PC-9 (cell line): ENCODE results near the gene CDC73. TPM values are rescaled to one million over a fixed set of nuclear protein-coding genes. Genes with fewer than 3 reads are reported as not detected.
"Not testable (repeated sequence)": the region's sequence is repeated elsewhere in the genome, so short reads cannot be mapped to it uniquely, and the experiment has no call there.

Experiments used
- BruUV-seq: library from RNA; stranded (reverse); fragments of 400-500 nt; replicated peaks from 2 replicates; lab custom pipeline; 2021; lab: Mats Ljungman, UMichigan
- CTCF ChIA-PET: fragments of 300-600 bp; sonication (Branson Sonifier 250); formaldehyde crosslinking; loops from one replicate; lab custom pipeline; 2022; ENCODE audit warnings: antibody characterized with exemption; lab: Charles Lee
- POLR2A ChIA-PET: fragments of 300-600 bp; sonication (Branson Sonifier 250); formaldehyde crosslinking; loops from one replicate; lab custom pipeline; 2022; ENCODE audit warnings: antibody characterized with exemption; ENCODE audit not compliant: unreplicated experiment; lab: Charles Lee
- DNase-seq, 2 experiments: peaks; one replicate each; pipeline versions ENCODE4 v3.0.0 to v3.0.0-alpha.2; 2015 to 2022; ENCODE audit warnings: mixed read lengths in 1 of 2
- H2AFZ ChIP-seq: fragments of 200-600 bp; sonication (generic); 2 replicates; pipeline ENCODE4 v1.8.1; 2017; ENCODE audit warnings: antibody characterized with exemption
- H3F3A ChIP-seq: fragments of 200-600 bp; sonication (generic); 2 replicates; pipeline ENCODE4 v1.8.1; 2017; ENCODE audit warnings: antibody characterized with exemption, mild to moderate bottlenecking, low read depth; ENCODE audit not compliant: insufficient read depth
- H3K27ac ChIP-seq: fragments of 200-600 bp; sonication (generic); 2 replicates; pipeline ENCODE4 v1.6.1; 2016; ENCODE audit warnings: mixed run types
- H3K27me3 ChIP-seq: fragments of 200-600 bp; sonication (generic); 2 replicates; pipeline ENCODE4 v1.6.1; 2016; ENCODE audit warnings: low read depth, mixed run types; ENCODE audit not compliant: insufficient read depth
- H3K36me3 ChIP-seq: fragments of 200-600 bp; sonication (generic); 2 replicates; pipeline ENCODE4 v1.6.1; 2016; ENCODE audit warnings: low read depth, mixed run types
- H3K4me1 ChIP-seq: fragments of 200-600 bp; sonication (generic); replicated peaks from 2 replicates; pipeline ENCODE4 v1.6.1; 2016; ENCODE audit warnings: mixed run types; ENCODE audit not compliant: insufficient read depth
- H3K4me2 ChIP-seq: fragments of 200-600 bp; sonication (generic); 2 replicates; pipeline ENCODE4 v1.6.1; 2017; ENCODE audit warnings: mixed run types
- H3K4me3 ChIP-seq: fragments of 200-600 bp; sonication (generic); 2 replicates; pipeline ENCODE4 v1.6.1; 2016; ENCODE audit warnings: mixed run types
- H3K79me2 ChIP-seq: fragments of 200-600 bp; sonication (generic); 2 replicates; pipeline ENCODE4 v1.6.1; 2017; ENCODE audit warnings: low read depth, mixed run types
- H3K9me2 ChIP-seq: fragments of 200-600 bp; sonication (generic); 2 replicates; pipeline ENCODE4 v1.8.1; 2017; ENCODE audit warnings: mild to moderate bottlenecking; ENCODE audit not compliant: insufficient read depth
- H3K9me3 ChIP-seq: fragments of 200-600 bp; sonication (generic); 2 replicates; pipeline ENCODE4 v1.8.1; 2016; ENCODE audit warnings: low read depth; ENCODE audit not compliant: insufficient read depth
- H4K20me1 ChIP-seq: fragments of 200-600 bp; sonication (generic); 2 replicates; pipeline ENCODE4 v1.8.1; 2017; ENCODE audit not compliant: insufficient read depth
- CTCF ChIP-seq: fragments of 200-600 bp; sonication (generic); conservative IDR thresholded peaks from 2 replicates; pipeline ENCODE4 v1.6.1; 2017; ENCODE audit warnings: mixed run types, antibody characterized with exemption, mild to moderate bottlenecking, moderate library complexity
- EZH2 ChIP-seq: fragments of 200-600 bp; sonication (generic); IDR thresholded peaks from 2 replicates; pipeline ENCODE4 v1.8.0; 2017; ENCODE audit warnings: antibody characterized with exemption, low read depth
- intact Hi-C: fragments of 100-400 bp; cut with micrococcal nuclease; formaldehyde crosslinking; loops from one replicate; pipeline ENCODE4 v1.10.0; 2022; ENCODE audit not compliant: unreplicated experiment
- total RNA-seq: library from RNA; stranded (reverse); gene quantifications from 2 replicates; pipeline ENCODE4 v1.2.3, GENCODE V29; 2021

Gene CDC73
- total RNA-seq, 1 experiment from 2014 or later = 39.6 TPM

- Histone ChIP-seq H4K20me1 (no peaks in the 10 kb centered on the region), H3K4me3 (no peak overlapping the region), H3K9me3 (no peaks in the 10 kb centered on the region), H2AFZ (no peak overlapping the region), H3K27me3 (no peaks in the 10 kb centered on the region), H3K27ac (no peak overlapping the region), H3K9me2 (no peaks in the 10 kb centered on the region), H3K4me1 (peaks cover 38% of the 10 kb centered on the region), H3K79me2 (no peaks in the 10 kb centered on the region), H3F3A (peaks cover 17% of the 10 kb centered on the region), H3K36me3 (no peaks in the 10 kb centered on the region), H3K4me2 (no peak overlapping the region)
- DNase-seq = no peak
- no TSS peak for BruUV-seq
- ChIA-PET POLR2A (no interaction called here), CTCF (no interaction called here)
- TF ChIP-seq EZH2 (no peak), CTCF (no peak)
- intact Hi-C loops = no loop called here
These were observed 7.2 kb upstream of the CDC73 start for GRCh38 chr1:193114485-193115095.

DNA sequence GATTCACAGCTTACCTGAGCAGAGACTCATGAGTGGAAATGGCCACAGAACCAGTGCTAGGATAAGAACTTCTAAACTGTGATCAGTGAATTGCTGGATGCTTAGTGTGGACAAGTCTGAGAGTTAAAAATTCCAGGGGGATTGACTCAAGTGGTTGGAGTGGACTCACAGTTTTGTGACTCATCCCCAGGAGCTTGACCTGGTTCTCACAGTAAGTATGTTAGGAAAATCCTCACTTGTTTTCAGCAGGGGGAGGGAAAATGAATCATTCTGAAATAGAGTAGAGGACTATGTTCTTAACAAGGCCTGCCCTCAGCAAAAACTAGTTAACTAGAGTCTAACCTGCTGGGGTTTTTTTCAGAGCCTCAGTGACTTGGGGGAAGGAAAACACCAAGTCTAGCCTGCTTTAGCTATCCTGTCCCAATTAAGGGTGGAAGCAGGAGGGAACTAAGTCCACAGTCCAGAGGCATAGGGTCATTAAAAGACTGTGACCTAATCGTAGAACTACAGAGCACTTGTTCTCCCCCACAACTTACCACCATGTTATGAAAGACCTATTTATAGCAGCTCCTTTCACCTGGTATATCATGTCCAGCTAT is 6.1 kb upstream of the CDC73 start:
- peaks cover 37% of the 10 kb centered on the region for H3K4me1 ChIP-seq
- ChIA-PET POLR2A (no interaction called here), CTCF (no interaction called here)
- H3K4me3 ChIP-seq = no peak overlapping the region
- H3K27ac ChIP-seq = peak overlapping the region; percentile 69
- H3F3A ChIP-seq = peaks cover 17% of the 10 kb centered on the region
- H4K20me1 ChIP-seq = no peaks in the 10 kb centered on the region
- TF ChIP-seq CTCF (no peak), EZH2 (no peak)
- no TSS peak for BruUV-seq
- H2AFZ ChIP-seq = no peak overlapping the region
- H3K79me2 ChIP-seq = no peaks in the 10 kb centered on the region
- intact Hi-C loops = no loop called here
- no peaks in the 10 kb centered on the region for H3K9me3 ChIP-seq
- no peaks in the 10 kb centered on the region for H3K36me3 ChIP-seq
- peak overlapping the region; percentile 47 for H3K4me2 ChIP-seq
- no peaks in the 10 kb centered on the region for H3K27me3 ChIP-seq
- peak; percentile 25 to 82 for DNase-seq
- no peaks in the 10 kb centered on the region for H3K9me2 ChIP-seq

DNA sequence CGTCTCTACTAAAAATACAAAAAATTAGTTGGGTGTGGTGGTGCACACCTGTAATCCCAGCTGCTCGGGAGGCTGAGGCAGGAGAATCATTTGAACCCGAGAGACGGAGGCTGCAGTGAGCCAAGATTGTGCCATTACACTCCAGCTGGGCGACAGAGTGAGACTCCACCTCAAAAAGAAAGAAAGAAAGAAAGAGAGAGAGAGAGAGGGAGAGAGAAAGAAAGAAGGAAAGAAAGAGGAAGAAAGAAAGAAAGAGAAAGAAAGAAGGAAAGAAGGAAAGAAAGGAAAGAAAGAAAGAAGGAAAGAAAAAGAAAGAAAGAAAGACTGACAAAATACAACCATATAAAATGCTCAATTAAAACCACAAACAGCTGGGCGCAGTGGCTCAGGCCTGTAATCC is 4.7 kb upstream of the CDC73 start:
- POLR2A ChIA-PET, H3K4me2 ChIP-seq, H3K9me3 ChIP-seq, H3K27ac ChIP-seq, intact Hi-C loops, H2AFZ ChIP-seq, H3K4me3 ChIP-seq, H3K79me2 ChIP-seq, H3K27me3 ChIP-seq, DNase-seq, H3K36me3 ChIP-seq, CTCF ChIA-PET, H4K20me1 ChIP-seq, BruUV-seq, H3K9me2 ChIP-seq: not testable (repeated sequence)
- H3K4me1 ChIP-seq = peaks cover 22% of the 10 kb centered on the region
- peaks cover 14% of the 10 kb centered on the region for H3F3A ChIP-seq
